HepG2 (cell line): ENCODE results near the gene G6PC2. TPM values are rescaled to one million over a fixed set of nuclear protein-coding genes. Genes with fewer than 3 reads are reported as not detected.

Source experiments
- ARHGAP35 ChIP-seq: sonication (generic); formaldehyde crosslinking; IDR thresholded peaks from 2 replicates; pipeline ENCODE4 v1.9.0; 2022; ENCODE audit warnings: mild to moderate bottlenecking, inconsistent platforms, moderate library complexity, missing genetic modification reagents, borderline replicate concordance
- ATF1 ChIP-seq: IDR thresholded peaks from 2 replicates; pipeline ENCODE4 v1.6.1; 2016; ENCODE audit warnings: mild to moderate bottlenecking, control low read depth
- BRD4 ChIP-seq: sonication (generic); formaldehyde crosslinking; IDR thresholded peaks from 2 replicates; pipeline ENCODE4 v1.4.0; 2020; ENCODE audit warnings: missing genetic modification reagents
- CBFB ChIP-seq: sonication (generic); formaldehyde crosslinking; IDR thresholded peaks from 2 replicates; pipeline ENCODE4 v1.4.0; 2020; ENCODE audit warnings: missing genetic modification reagents
- DMTF1 ChIP-seq: sonication (generic); formaldehyde crosslinking; IDR thresholded peaks from 2 replicates; pipeline ENCODE4 v1.4.0; 2020; ENCODE audit warnings: mild to moderate bottlenecking, missing genetic modification reagents
- FLYWCH1 ChIP-seq: sonication (generic); formaldehyde crosslinking; IDR thresholded peaks from 2 replicates; pipeline ENCODE4 v1.8.1; 2023; ENCODE audit warnings: mild to moderate bottlenecking, missing genetic modification reagents
- HMG20B ChIP-seq: conservative IDR thresholded peaks from 2 replicates; pipeline ENCODE4 v1.6.1; 2016; ENCODE audit warnings: missing genetic modification reagents, missing compliant biosample characterization
- MTA3 ChIP-seq: sonication (generic); formaldehyde crosslinking; IDR thresholded peaks from 2 replicates; pipeline ENCODE4 v1.4.0; 2020; ENCODE audit warnings: missing genetic modification reagents
- MYPOP ChIP-seq: sonication (generic); formaldehyde crosslinking; IDR thresholded peaks from 2 replicates; pipeline ENCODE4 v1.8.1; 2023; ENCODE audit warnings: mild to moderate bottlenecking, moderate library complexity, missing genetic modification reagents
- NCOA1 ChIP-seq: sonication (generic); formaldehyde crosslinking; IDR thresholded peaks from 2 replicates; pipeline ENCODE4 v1.9.0; 2021; ENCODE audit warnings: missing genetic modification reagents
- NR2F1 ChIP-seq, 2 experiments: fragments of 450-650 bp in 1 of 2; formaldehyde crosslinking in 1 of 2; IDR thresholded peaks; 2 replicates each; pipeline versions ENCODE4 v1.5.0 to v1.6.1; 2016 to 2020; ENCODE audit warnings: mild to moderate bottlenecking in 1 of 2, missing compliant biosample characterization in 1 of 2, missing genetic modification reagents in 1 of 2, moderate library complexity in 1 of 2
- SMAD1 ChIP-seq: sonication (generic); formaldehyde crosslinking; IDR thresholded peaks from 2 replicates; pipeline ENCODE4 v1.4.0; 2020; ENCODE audit warnings: missing genetic modification reagents, low read depth, mild to moderate bottlenecking, borderline replicate concordance
- SRSF1 ChIP-seq: fragments of 200-400 bp; formaldehyde crosslinking; optimal IDR thresholded peaks from 2 replicates; pipeline ENCODE3; 2017; ENCODE audit warnings: mild to moderate bottlenecking, low read depth, low read length, moderate library complexity
- TERF1 ChIP-seq: sonication (generic); formaldehyde crosslinking; IDR thresholded peaks from 2 replicates; pipeline ENCODE4 v1.8.0; 2022; ENCODE audit warnings: mild to moderate bottlenecking, missing genetic modification reagents, moderate library complexity
- UBTF ChIP-seq: sonication (generic); formaldehyde crosslinking; IDR thresholded peaks from 2 replicates; pipeline ENCODE4 v1.4.0; 2020; ENCODE audit warnings: mild to moderate bottlenecking, missing genetic modification reagents
- ZBTB14 ChIP-seq: sonication (generic); formaldehyde crosslinking; IDR thresholded peaks from 2 replicates; pipeline ENCODE4 v1.4.0; 2020; ENCODE audit warnings: missing genetic modification reagents
- ZNF234 ChIP-seq: sonication (generic); formaldehyde crosslinking; conservative IDR thresholded peaks from 2 replicates; pipeline ENCODE4 v1.5.1; 2020; ENCODE audit warnings: mild to moderate bottlenecking, missing genetic modification reagents
- ZNF24 ChIP-seq: fragments of 450-650 bp; IDR thresholded peaks from 2 replicates; pipeline ENCODE4 v1.6.1; 2017; ENCODE audit warnings: antibody characterized with exemption, mild to moderate bottlenecking
- ZNF329 ChIP-seq: sonication (generic); formaldehyde crosslinking; IDR thresholded peaks from 2 replicates; pipeline ENCODE4 v1.9.0; 2021; ENCODE audit warnings: low read depth, mild to moderate bottlenecking, missing genetic modification reagents
- ZNF432 ChIP-seq: sonication (generic); formaldehyde crosslinking; IDR thresholded peaks from 2 replicates; pipeline ENCODE4 v1.5.0; 2020; ENCODE audit warnings: missing genetic modification reagents, mild to moderate bottlenecking, borderline replicate concordance
- ZNF7 ChIP-seq: IDR thresholded peaks from 2 replicates; pipeline ENCODE4 v1.6.1; 2016; ENCODE audit warnings: missing biosample characterization, missing genetic modification reagents
- ZNF883 ChIP-seq: sonication (generic); formaldehyde crosslinking; IDR thresholded peaks from 2 replicates; pipeline ENCODE4 v1.5.1; 2020; ENCODE audit warnings: mild to moderate bottlenecking, missing genetic modification reagents; ENCODE audit errors: not compliant biosample characterization
- polyA plus RNA-seq, 8 experiments: library from polyadenylated mRNA; depleted of rRNA in 3 of 8; stranded (reverse) in 7 of 8; unstranded in 1 of 8; fragments of >200 nt; fragmentation: Illumina TruSeq in 4 of 8; extraction: Trizol in 4 of 8; gene quantifications; 2 replicates each; pipeline versions ENCODE4 v1.2.1 to v1.2.3, GENCODE V29; 2011 to 2016; ENCODE audit warnings: low read depth in 4 of 8, missing spikeins in 1 of 8, mixed read lengths in 1 of 8; ENCODE audit not compliant: insufficient read depth in 1 of 8
- total RNA-seq, 5 experiments: library from RNA; depleted of rRNA; stranded (reverse); fragments of >200 nt; fragmentation: Illumina TruSeq; extraction: Trizol; gene quantifications; 2 replicates each; pipeline ENCODE4 v1.2.3, GENCODE V29; 2016; ENCODE audit warnings: low read depth in 1 of 5

G6PC2 gene
- total and polyA plus RNA-seq, 2 of the 13 experiments (the other 11 are each of a cell fraction or from before 2014, with no cell fraction given) = not detected

GRCh38 chr2:168890006-168890782, 10.9 kb upstream of the G6PC2 start, which contains the start of gene SPC25 (continued):
- no peak for TF ChIP-seq DMTF1 (CRISPR knock-in tag)
- TF ChIP-seq ZBTB14 (CRISPR knock-in tag) = no peak
- peak; percentile 60 for TF ChIP-seq SRSF1
- no peak for TF ChIP-seq ZNF7 (CRISPR knock-in tag)
- TF ChIP-seq UBTF (CRISPR knock-in tag) = peak; percentile 65; the same call in 1 of the 2 replicates
- TF ChIP-seq NR2F1 (CRISPR knock-in tag; IDR thresholded peaks at IDR 0.05) = no peak
- TF ChIP-seq ZNF883 = peak; percentile 94
- 0 out of 2 replicates have a peak, but pooled peaks have one; percentile 38 for TF ChIP-seq CBFB
- no peak for TF ChIP-seq ZNF24
- TF ChIP-seq ZNF234 = no peak
- peak; percentile 78; the same call in 1 of the 2 replicates for TF ChIP-seq BRD4 (CRISPR knock-in tag)
- no peak for TF ChIP-seq ZNF329 (CRISPR knock-in tag)
- TF ChIP-seq ZNF432 (CRISPR knock-in tag) = no peak
- TF ChIP-seq ARHGAP35 (CRISPR knock-in tag) = no peak
- no peak for TF ChIP-seq MYPOP (CRISPR knock-in tag)
- no peak for TF ChIP-seq TERF1
- no peak for TF ChIP-seq MTA3 (CRISPR knock-in tag)
- no peak for TF ChIP-seq HMG20B (CRISPR knock-in tag)
- TF ChIP-seq SMAD1 (CRISPR knock-in tag) = peak; percentile 97; the same call in 1 of the 2 replicates
- peak; percentile 86 for TF ChIP-seq ATF1 (CRISPR knock-in tag)
- TF ChIP-seq NCOA1 (CRISPR knock-in tag) = no peak
- peak; percentile 33; the same call in 1 of the 2 replicates for TF ChIP-seq FLYWCH1
